HG02870 (cell line): ENCODE measurements around the gene LMAN2.

ENCODE experiments used
- ATAC-seq: cut with Tn5 transposase; IDR thresholded peaks from one replicate; pipeline ENCODE4 v1.9.1; 2021; ENCODE audit warnings: mild to moderate bottlenecking, moderate library complexity; ENCODE audit not compliant: unreplicated experiment

The LMAN2 gene

DNA sequence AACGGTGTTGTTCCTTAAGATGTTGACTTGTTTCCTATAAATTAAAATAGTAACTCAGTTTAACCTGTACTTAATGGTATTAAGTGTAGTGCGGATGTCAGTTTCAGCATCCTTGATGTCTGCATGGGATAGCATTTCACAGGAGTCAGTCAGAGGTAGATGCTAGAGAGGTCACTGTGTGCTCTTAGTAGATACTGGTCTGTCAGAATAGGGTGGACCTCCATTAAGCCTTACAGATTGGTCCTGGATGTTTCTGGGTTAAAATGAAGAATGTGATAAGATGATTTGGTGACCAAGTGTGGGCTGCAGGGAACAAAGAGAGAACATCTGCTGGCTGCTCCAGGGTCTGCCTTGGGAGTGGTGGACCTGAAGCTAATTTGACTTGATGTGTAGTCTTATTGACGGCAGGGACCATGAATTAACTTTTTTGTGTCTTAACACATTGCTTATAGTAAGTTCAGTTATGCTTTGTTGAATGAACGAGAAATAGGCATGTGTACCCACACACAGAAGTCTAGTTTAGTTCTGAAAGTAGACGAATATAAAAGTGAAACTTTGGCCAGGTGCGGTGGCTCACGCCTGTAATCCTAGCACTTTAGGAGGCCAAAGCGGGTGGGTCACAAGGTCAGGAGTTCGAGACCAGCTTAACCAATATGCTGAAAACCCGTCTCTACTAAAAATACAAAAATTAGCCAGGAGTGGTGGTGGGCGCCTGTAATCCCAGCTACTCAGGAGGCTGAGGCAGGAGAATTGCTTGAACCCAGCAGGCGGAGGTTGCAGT, 60.5 kb downstream of the LMAN2 start:
- no peak for ATAC-seq

DNA sequence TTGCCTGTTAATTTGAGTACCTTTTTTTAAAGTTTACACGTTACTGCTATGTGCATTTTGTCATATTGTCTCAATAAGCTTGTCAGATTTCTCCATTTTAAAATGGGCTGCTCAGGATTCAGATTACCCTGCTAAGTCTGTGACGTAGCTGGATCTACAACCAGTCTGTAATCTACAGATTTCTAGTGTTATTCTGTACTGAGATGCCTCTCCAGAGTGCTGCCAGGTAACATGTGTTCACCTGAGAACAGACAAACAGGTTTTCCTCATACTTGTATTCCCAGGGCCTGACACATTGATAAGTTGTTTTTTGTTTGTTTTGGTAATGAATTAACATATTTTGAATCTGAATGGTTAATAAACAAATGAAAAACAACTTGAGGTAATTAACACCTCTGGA, 63.3 kb downstream of the LMAN2 start:
- ATAC-seq = no peak
